HG03159 (cell line): ENCODE results near the gene CD99.

Source experiments
- ATAC-seq: cut with Tn5 transposase; IDR thresholded peaks from one replicate; pipeline ENCODE4 v1.9.1; 2021; ENCODE audit warnings: mild to moderate bottlenecking, moderate library complexity; ENCODE audit not compliant: unreplicated experiment

Gene CD99

DNA sequence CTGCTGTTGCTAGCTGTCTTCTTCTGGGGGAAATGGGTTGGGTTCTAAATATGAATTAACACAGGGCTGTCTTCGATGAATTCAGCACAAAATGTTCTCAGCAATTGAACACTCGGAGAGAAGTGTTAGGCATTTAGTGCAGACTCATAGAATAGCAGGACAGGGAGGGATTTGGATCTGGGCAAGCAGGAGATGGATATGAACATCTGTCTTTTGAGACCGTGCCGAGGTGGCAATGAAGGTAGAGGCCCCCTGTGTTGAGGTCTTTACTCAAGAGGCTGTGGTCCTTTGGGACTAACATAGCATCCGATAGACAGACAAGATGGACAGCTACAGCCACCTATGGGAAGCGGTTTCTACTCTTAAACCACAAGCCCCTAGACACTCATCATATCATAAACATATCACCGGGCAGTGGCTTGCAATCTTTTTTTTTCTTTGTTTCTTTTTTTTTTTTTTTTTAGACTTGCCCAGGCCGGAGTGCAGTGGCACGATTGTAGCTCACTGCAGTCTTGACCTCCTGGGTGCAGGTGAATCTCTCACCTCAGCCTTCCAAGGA is 6.7 kb downstream of the CD99 start:
- ATAC-seq, result peak; percentile 31

DNA sequence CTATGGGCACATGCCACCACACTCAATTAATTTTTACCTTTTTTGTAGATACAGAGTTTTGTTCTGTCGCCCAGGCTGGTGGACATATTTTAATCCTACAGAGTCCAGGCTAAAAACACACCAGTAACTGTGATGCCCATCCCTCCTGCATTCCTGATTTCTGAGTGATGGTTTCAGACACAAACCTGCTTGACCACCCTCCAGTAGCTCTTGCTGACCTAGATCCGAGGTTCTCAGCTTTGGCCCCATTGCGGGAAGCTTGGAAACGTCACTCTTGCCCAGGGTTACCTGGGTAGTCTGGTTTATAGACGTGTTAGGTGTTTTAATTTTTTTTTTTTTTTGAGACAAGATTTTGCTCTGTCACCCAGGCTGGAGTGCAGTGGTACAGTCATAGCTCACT is 7.5 kb downstream of the CD99 start:
- no peak for ATAC-seq

DNA sequence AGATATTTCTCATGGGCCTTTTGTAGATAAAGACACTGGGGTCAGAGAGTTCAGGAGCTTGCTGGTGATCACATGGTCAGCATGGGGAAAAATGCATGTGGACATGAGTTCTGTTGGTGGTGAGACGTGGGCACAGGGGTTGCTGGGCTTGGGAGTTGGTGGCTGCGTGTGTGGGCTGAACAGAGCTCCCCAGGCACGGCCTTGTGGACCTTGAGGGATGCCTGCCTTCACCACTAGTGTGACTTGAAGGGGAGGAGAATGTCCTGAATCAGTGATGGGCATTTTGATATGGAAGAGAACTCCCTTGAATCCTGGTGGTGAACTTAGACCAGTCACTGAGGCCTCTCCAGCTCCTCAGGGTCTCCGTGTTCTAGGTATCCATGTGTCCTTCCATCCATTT is 8.9 kb downstream of the CD99 start:
- no peak for ATAC-seq

DNA sequence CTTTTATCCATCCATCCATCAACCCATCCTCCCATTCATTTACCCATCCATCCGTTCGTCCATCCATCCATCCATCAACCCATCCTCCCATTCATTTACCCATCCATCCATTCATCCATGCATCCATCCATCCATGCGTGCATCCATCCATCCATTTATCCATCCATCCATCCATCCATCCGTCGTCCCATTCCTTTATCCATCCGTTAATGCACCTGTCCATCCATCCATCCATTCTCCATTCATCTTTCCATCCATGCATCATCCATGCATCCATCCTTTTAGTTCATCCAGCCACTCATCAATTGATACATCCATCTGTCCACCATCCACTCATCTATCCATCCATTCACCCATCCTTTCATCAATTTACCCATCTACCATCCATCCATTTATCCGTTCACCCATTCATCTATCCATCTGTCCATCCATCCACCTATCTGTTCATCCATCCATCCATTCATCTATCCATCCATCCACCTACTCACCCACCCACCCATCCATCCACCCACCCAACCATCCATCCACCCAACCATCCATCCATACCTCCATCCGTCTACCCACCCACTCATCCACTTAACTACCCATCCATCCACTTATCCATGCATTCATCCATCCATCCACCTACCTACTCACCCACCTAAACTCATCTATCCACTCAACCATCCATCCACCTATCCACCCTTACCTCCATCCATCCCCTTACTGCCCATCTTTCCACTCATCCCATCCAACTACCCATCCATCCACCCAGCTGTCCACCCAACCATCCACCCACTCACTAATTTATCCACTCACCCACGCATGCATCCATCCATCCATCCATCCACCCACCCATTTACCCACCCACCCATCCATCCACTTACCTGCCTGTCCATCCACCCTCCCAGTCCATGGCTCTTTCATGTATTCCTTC is 9.6 kb downstream of the CD99 start:
- no peak for ATAC-seq

DNA sequence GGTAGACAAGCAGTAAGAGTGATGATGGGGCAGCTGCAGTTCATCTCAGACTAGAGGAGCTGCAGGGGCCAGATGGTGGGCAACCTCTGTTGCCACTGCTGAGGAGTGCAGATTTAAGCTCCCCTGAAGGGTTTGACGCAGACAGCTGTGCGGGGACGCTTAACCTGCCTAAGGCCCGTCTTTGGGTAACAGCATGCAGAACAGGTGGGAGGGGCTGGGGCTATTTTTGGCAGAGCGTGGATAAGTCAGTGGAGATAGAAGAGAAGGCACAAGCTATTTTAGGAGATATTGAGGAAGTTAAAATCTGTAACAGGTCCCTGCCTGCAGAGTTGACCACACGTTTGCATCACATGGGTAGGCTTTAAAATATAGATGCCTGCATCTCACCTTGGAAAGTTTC is 10.5 kb downstream of the CD99 start:
- ATAC-seq, result peak; percentile 32

DNA sequence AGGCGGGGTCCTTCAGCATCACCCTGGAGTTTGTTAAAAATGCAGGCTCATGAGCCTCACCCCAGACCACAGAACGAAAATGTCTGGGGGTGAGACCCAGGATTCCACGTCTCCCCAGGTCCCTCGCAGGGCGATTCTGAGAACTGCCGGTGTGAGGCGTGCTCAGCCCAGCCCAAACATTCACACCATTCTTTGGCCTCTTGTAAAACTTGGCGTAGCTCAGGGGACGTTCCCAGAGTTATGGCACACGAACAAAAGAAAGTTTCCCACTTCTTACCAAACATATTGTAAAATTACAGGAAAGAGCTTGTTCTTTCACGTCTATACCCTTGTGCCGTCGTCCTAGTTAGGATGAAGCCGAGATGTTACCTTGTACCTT is 12.9 kb downstream of the CD99 start:
- no peak for ATAC-seq

DNA sequence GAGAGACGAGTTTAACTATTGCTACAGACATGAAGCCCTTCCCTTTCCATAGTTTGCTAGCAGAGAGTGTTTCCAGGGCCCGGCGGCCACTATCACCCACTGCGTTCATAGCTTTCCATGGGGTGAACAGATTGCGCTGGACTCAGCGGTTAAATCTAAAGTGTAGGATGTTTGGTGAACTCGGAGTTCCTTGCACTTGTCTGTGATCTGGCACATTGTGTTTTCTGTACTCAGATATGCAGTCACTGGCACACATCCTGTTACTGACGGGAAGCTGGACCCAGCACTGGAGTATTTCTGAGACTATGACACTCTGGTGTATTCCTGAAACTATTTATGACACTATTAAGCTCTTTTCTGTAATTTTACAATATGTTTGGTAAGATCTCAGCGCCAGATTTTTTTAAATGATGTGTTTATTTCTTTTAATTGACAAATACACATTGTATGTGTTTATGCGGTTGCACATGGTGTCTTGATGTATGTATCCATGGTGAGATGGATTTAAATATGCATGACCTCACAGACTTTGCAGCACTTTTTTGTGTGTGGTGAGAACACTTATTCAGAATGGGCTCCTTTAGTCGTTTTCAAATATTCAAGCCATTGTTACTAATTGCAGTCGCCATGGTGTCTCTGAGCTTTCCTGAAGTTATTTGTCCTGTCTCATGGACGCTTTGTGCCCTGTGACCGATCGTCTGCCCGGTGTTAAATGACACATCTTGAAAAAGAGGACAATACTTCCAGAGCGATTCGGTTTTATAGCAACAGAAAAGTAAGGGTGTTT is 14.1 kb downstream of the CD99 start:
- no peak for ATAC-seq

DNA sequence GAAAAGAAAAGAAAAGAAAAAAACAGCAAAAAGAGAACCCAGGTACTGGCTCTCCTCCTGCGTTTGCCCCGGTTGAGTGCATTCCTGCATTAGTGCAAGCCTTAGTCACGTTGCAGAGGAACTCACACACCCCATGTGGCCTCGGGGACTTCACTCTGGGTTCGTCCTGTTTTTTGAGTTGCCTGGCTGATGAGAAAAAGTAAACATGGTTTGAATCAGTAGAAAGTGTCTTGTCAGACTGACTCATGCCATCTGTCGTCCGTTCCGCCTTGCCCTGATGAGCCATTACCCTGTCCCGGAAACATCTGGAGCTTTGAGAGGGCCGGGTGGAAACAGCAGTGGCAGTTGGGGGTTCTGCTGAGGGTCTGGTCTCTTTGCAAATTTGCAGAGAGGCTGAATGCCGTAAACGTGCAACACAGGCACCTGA is 16.3 kb downstream of the CD99 start:
- peak; percentile 91 for ATAC-seq

DNA sequence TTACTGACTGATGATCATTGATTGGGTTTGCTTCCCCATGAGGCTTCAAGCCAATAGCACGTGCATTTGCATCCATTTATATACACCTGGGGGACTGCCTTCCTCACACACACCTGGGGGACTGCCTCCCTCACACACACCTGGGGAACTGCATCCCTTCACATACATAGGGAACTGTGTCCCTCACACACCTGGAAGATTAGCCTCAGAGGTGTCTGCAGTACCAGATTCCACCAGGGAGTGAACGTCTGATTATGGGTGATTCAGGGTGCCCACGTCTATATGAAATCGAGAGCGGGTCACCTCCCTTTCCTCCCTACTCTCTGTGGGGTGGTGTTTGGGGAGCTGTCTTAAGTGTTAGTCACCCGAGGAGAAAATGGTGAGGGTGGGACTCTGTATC is 16.9 kb downstream of the CD99 start:
- no peak for ATAC-seq

DNA sequence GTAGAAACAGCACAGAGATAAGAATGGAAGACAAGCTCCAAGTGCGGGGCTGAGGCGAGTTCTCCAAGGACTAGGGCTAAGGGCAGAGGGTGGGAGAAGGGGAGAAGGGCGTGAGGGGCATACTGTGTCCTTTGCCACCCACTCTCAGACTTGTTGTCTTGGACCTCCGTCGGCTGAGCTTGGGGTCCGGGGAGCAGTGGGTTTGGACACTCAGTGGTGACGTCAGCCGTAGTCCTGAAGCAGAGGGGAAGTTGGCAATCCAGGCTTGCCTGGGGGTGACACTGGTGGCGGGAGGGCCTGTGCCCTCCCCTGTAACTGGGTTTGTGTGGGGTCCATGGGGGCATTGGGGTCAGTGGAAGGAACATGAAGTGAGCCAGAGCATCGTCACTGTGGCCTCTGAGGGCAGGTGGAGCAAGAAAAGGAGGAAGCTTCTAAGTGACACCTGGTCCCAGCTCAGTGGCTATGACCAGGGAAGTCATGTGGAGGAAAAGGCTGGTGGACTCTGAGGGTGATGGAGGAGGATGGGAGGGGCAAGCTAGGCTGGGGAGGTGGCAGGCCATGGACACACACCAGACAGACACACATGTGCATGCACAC is 17.6 kb downstream of the CD99 start:
- ATAC-seq, result no peak

DNA sequence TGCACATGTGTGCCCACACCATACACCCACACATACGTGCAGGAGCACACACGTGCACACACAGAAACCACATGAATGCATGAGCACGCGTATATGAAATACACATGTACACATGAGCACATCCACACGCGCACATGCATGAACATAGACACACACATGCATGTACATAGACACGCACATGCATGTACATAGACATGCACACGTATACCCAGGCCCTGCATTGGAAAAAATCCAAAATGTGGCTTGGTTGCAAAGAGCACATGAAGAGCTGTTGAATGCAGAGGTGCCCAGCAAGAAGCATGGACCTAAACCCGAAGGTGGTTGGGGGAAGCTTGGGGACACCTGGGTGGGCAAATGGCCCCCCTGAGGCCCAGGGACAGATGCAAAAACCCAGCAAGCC is 18.5 kb downstream of the CD99 start:
- no peak for ATAC-seq

DNA sequence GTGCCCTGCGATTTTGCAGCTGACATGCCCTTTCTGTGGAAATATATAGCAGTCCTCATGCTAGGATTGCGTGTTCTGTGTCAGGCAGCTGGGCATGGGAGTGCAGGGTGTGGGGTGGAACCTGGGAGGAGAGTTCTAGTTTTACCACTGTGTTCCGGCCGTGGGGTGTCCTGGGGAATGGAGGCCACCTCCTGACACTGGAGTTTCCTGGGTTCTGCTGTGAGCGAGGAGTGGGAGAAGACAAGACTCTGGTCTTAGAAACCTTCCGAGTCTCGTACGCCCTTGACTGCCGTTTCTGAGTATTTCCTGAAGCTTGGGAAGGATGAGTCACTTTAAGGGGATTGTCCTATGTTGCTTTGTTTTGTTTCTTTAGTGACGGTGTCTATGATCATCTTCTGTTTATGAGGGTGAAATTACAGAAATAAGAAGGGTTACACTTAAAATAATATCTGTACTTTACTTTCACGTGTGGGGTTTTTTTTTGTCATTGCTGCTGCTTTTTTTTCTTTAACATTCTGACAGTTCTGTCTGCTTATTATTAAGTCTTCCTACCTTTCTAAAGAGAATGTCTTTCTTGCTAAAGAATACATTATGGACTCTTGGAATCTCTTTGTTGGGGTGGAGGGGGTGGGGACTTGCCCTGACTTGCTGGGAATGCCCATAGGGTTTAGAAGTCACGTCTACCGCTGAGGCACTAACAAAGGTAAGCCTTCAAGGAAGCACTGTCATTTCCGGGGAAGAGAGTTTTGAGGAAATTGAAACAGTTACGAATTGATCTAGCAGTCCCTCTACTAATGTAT is 19.1 kb downstream of the CD99 start:
- ATAC-seq, result no peak

DNA sequence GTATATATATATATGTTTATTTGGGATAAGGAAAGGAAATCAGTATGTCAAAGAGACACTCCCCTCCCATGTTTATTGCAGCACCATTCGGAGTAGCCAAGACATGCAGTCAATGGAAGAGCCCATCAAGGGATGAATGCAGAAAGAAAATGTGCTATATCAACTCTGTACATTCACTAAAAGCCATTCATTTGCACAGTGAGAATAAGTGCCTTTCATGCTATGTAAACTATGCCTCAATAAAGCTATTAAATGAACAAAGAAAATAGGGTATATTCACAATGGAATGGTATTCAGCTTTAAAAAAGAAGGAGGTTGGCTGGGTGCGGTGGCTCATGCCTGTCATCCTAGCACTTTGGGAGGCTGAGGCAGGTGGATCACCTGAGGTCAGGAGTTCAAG is 20.3 kb downstream of the CD99 start:
- ATAC-seq, result no peak

DNA sequence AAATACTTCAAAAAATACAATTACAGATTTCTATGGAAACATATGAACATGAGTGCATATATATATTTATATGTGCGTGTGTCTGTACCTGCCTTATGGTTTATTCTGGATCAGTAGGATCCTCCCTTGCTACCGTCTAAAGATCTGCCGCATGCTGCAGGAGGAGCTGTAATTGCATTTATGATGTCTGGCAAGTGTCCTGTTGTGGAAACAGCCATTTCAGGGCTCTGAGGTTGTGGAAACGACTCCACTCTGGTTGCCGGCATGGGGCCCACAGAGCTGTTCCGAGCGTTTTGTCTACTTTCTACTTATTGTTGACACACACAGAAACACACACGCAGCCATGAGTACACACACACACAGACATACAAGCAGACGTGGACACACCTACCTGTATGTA is 21.3 kb downstream of the CD99 start:
- ATAC-seq, result no peak

DNA sequence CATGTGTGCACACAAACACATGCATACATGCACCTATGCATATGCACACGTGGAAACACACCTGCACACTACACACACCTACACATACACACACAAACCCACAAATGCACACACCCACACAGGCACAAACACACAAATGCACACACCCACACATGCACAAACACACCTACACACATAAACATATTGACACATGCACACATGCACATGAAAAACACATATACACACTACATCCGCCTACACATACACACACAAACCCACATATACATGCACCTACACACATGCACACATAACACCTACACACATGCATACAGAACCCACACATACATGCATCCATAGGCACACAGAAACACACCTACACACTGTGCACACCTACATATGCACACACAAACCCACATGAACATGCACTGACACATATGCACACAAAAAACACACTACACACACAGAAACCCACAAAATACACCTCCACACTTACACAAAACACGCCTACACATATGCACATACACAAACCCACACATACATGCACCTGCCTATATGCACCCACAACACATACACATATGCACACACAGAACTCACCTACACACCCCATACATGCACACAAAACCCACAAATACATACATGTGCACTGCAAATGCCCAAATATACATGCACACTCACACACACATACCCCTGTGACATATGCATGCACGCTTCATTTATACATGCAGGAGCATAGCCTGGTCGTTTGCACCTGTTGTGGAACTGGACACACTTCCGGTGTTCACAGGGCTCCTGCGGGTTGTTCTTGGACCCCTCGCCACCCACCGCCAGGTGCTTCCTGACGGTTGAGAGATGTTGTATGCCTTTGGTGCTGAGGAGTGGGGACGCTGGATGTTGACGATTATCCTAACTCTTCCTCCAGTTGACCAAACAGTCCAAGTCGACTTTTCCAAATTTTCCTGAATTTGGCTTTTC is 22.1 kb downstream of the CD99 start:
- ATAC-seq, result no peak

DNA sequence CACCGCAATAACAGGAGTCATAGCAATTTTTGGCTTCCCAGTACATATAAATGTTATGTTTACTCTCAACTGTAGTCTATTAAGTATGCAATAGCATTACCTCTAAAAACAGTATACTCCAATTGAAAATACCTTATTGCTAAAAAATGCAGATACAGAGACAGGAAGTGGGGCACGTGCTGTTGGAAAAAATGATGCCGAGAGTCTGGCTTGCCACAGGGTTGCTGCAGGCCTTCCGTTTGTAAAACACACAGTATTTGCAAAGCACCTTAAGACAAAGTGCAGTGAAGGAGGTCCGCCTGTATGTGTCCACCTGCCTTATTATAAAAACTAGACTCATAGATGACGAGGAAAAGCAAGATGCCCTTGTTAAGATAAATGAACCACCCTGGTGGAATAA is 23.5 kb downstream of the CD99 start:
- ATAC-seq, result no peak

DNA sequence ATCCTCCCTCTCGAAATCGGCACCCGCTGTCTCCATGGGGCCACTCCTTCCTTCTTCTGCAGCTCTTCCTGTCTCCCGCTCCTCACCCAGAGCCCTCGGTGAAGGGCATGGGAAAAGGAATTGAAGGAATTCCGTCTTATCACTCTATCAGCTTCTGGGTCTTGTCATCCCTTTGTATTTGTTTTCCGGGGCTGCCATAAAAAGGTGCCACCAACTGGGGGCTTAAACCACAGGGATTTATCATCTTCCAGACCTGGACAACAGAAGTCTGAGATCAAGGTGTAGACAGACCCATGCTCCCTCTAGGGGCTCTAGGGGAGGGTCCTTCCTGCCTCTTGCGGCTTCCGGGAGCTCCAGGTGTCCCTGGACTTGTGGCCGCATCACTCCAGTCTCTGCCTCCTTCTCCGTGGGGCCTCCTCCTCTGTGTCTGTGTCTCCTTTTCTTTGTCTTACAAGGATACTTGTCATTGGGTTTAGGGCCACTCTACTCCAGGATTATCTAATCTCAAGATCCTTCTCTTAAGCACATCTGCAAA is 24.0 kb downstream of the CD99 start:
- no peak for ATAC-seq

DNA sequence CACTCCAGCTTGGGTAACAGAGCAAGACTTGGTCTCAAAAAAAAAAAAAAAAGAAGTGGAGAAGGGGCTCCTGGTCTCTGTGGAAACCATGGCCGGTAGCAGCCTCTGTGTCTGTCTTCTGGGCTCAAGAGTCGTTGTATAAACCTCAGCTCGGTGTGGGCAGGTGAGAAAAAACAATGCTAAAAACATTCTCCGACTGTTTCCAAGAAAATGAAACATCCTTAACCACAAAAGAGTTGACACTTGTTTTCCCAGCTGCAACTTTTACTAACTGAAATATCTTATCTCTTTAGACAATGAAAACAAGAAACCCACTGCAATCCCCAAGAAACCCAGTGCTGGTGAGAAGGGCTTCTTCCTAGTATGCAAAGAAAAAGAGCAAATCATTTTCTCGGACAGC is 26.2 kb downstream of the CD99 start:
- no peak for ATAC-seq

DNA sequence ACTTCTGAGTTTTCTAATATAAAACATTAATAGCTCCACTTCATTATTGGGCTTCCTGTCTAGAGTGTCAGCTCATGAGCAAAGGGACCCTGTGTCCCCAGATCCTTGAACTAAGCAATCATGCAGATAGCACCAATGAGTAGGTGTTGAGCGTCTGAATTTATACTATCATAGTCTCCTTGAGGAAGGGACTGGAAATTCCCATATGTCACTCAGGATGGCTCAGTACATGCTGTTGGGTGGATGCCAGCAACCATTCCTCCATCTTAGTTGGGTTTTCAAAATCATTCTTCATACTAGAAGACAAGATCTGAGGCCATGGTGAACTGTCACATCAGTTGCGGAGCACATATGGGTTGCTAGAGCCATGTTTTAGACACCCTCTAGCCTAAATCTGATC is 27.7 kb downstream of the CD99 start:
- no peak for ATAC-seq
